ENCODE measurements around the gene HDAC4.

The HDAC4 gene

DNA sequence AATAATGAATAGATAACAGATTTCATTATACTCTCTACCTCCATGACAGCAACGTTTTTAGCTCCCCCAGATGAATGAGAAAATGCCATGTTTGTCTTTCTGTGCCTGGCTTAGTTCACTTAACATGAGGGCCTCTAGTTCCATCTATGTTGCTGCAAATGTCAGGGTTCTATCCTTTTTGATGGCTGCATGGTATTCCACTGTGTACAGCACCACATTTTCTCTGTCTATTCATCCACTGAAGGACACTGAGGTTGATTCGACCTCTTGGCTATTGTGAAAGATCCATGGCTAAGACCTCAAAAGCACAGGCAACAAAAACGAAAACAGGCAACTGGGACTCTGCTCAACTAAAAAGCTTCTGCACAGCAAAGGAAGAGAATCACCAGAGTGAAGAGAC, 264.6 kb downstream of the HDAC4 start:
- Mint-ChIP-seq H3K4me1 (peaks cover 2% of the 10 kb centered on the region), H3K27ac (no peak overlapping the region), H3K36me3 (ENCODE audit: low read depth) (peaks cover 34% of the 10 kb centered on the region), H3K9me3 (no peaks in the 10 kb centered on the region), H3K4me3 (no peak overlapping the region), H3K27me3 (no peaks in the 10 kb centered on the region)
- ATAC-seq (no peak), DNase-seq (no peak)

- Mint-ChIP-seq H3K27ac (no peak overlapping the region), H3K27me3 (no peaks in the 10 kb centered on the region), H3K36me3 (ENCODE audit: low read depth) (peaks cover 34% of the 10 kb centered on the region), H3K4me1 (peaks cover 2% of the 10 kb centered on the region), H3K4me3 (no peak overlapping the region), H3K9me3 (no peaks in the 10 kb centered on the region)
- ATAC-seq (no peak), DNase-seq (no peak)
Observed at GRCh38 chr2:239135531-239135930, 265.3 kb downstream of the HDAC4 start.

DNA sequence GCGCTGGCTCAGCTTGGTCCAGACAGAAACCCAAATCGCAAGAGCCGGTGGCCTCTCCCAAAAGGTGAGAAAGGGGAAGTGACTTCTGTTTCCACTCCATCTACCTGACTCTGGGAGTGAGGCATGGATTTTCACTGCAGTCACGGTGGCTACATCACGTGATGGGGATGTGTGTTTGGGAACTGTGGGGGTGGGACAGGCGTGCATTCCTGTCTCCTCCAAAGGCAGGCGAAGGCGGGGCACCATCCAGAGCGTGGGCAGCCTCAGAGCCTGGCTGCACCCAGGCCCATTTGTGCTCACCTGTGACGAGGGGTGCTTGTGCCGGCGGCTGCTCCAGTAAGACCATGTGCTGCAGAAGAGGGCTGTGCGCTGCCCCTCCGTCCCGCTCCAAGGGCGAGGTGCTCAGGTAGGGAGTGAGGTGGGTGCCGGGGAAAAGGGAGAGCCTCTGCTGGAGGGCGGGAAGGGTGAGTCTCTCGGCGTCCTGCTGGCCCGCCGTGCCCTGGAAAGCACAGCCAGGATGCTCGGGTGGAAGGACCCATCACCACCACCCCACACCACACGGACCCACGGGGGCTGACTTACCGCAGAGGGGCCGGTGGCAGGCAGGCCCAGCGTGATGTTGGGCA, 266.8 kb downstream of the HDAC4 start:
- no peak overlapping the region for H3K27ac Mint-ChIP-seq
- H3K36me3 Mint-ChIP-seq (ENCODE audit: low read depth): peaks cover 31% of the 10 kb centered on the region
- H3K27me3 Mint-ChIP-seq: no peaks in the 10 kb centered on the region

DNA sequence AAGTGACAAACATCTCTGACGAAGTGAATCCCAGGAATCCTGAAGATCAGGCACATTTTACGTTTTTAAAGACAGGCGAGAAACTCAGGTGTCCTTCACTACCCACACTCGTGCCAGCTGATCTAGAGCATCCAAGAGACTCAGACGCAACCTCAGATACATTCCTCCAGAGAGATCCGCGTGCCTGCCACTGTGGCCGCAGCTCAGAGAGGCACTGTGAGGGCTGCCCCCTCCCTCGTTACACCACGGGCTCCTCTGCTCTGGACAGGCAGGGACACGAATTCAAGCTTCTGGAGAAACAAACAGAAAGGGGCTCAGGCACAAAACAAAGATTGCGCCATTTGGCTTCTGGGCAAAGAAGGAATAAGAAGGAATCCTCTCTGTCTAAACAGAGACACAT, 268.0 kb downstream of the HDAC4 start:
- H3K27me3 Mint-ChIP-seq: no peaks in the 10 kb centered on the region
- no peaks in the 10 kb centered on the region for H3K9me3 Mint-ChIP-seq
- DNase-seq (no peak), ATAC-seq (no peak)
- H3K27ac Mint-ChIP-seq: no peak overlapping the region
- no peak overlapping the region for H3K4me3 Mint-ChIP-seq
- peaks cover 26% of the 10 kb centered on the region for H3K36me3 Mint-ChIP-seq (ENCODE audit: low read depth)
- H3K4me1 Mint-ChIP-seq: no peaks in the 10 kb centered on the region

More for the DNA sequence above, 266.8 kb downstream of the HDAC4 start:
- H3K4me1 Mint-ChIP-seq: peaks cover 2% of the 10 kb centered on the region
- no peaks in the 10 kb centered on the region for H3K9me3 Mint-ChIP-seq
- no peak overlapping the region for H3K4me3 Mint-ChIP-seq
- ATAC-seq (no peak), DNase-seq (no peak)

GRCh38 chr2:239132156-239132709, 268.6 kb downstream of the HDAC4 start:
- H3K36me3 Mint-ChIP-seq (ENCODE audit: low read depth): peaks cover 25% of the 10 kb centered on the region
- ATAC-seq: no peak
- H3K9me3 Mint-ChIP-seq: no peaks in the 10 kb centered on the region
- DNase-seq: no peak
- no peaks in the 10 kb centered on the region for H3K27me3 Mint-ChIP-seq
- no peak overlapping the region for H3K4me3 Mint-ChIP-seq
- no peaks in the 10 kb centered on the region for H3K4me1 Mint-ChIP-seq
- H3K27ac Mint-ChIP-seq: no peak overlapping the region

- Mint-ChIP-seq H3K36me3 (ENCODE audit: low read depth) (peaks cover 21% of the 10 kb centered on the region), H3K27ac (no peak overlapping the region)
Observed at GRCh38 chr2:239131521-239131920, 269.3 kb downstream of the HDAC4 start.

DNA sequence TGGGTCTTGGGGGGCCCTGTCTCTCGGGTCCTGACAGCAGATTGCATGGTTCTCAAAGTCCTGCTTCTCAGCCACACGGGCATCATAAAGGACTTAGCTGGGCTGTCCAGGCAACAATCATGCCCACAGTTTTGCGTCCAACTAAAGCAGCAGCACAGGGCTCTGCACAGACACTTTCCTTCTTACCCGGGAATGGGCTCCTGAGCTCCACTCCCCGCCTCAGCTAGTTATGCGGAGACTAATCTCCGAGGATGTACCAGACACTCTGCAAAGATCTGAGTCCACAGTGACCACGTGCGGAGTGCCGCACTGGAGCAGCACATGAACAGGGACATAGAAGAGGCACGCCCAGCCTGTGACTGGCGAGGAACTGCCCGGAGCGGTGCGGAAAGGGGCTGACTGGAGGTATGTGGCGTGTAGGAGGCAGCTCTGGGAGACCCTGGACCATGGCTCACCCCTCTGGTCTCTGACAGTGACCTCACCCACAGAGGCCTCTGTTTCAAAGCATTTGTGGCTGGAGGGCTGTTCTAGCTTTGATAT, 270.0 kb downstream of the HDAC4 start:
- Mint-ChIP-seq H3K27ac (no peak overlapping the region), H3K27me3 (no peaks in the 10 kb centered on the region), H3K9me3 (no peaks in the 10 kb centered on the region), H3K36me3 (ENCODE audit: low read depth) (peaks cover 17% of the 10 kb centered on the region), H3K4me1 (no peaks in the 10 kb centered on the region), H3K4me3 (no peak overlapping the region)
- no peak for DNase-seq
- ATAC-seq: no peak

More at GRCh38 chr2:239131521-239131920, 269.3 kb downstream of the HDAC4 start:
- ATAC-seq (no peak), DNase-seq (no peak)
- no peaks in the 10 kb centered on the region for H3K27me3 Mint-ChIP-seq
- no peaks in the 10 kb centered on the region for H3K9me3 Mint-ChIP-seq
- no peak overlapping the region for H3K4me3 Mint-ChIP-seq
- H3K4me1 Mint-ChIP-seq: no peaks in the 10 kb centered on the region

DNA sequence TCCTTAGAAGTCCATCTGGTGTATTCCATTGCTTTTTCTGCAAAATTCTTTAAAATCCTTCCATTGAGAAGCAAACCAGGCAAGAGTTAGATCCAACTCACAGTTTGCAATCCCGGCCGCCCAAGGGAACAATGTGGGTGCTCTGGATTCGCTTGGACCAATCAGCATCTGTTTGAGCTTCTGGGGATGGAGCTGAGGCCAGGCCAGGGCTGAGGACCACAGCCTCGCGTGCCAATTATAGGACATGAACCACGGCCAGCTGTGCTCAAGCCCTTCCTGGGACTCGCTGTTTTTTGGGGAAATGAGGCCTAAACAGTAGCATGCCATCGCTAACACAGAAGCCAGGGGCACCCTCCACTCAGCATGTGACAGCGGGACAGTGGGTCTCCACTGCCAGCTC, 270.8 kb downstream of the HDAC4 start:
- DNase-seq (no peak), ATAC-seq (no peak)
- H3K4me3 Mint-ChIP-seq: no peak overlapping the region
- H3K27me3 Mint-ChIP-seq: no peaks in the 10 kb centered on the region
- no peak overlapping the region for H3K27ac Mint-ChIP-seq
- H3K4me1 Mint-ChIP-seq: no peaks in the 10 kb centered on the region
- peaks cover 3% of the 10 kb centered on the region for H3K9me3 Mint-ChIP-seq
- peaks cover 24% of the 10 kb centered on the region for H3K36me3 Mint-ChIP-seq (ENCODE audit: low read depth)

GRCh38 chr2:239129147-239129920, 271.5 kb downstream of the HDAC4 start:
- Mint-ChIP-seq H3K36me3 (ENCODE audit: low read depth) (peaks cover 25% of the 10 kb centered on the region), H3K27ac (no peak overlapping the region), H3K4me1 (no peaks in the 10 kb centered on the region)

GRCh38 chr2:239128706-239129105, 272.1 kb downstream of the HDAC4 start:
- ATAC-seq: no peak
- no peak overlapping the region for H3K27ac Mint-ChIP-seq
- H3K4me3 Mint-ChIP-seq: no peak overlapping the region
- no peaks in the 10 kb centered on the region for H3K27me3 Mint-ChIP-seq
- no peaks in the 10 kb centered on the region for H3K4me1 Mint-ChIP-seq
- H3K36me3 Mint-ChIP-seq (ENCODE audit: low read depth): peaks cover 26% of the 10 kb centered on the region
- DNase-seq: no peak
- peaks cover 4% of the 10 kb centered on the region for H3K9me3 Mint-ChIP-seq

More at GRCh38 chr2:239129147-239129920, 271.5 kb downstream of the HDAC4 start:
- DNase-seq (no peak), ATAC-seq (no peak)
- Mint-ChIP-seq H3K27me3 (no peaks in the 10 kb centered on the region), H3K9me3 (peaks cover 4% of the 10 kb centered on the region), H3K4me3 (no peak overlapping the region)

GRCh38 chr2:239127513-239127912, 273.3 kb downstream of the HDAC4 start:
- Mint-ChIP-seq H3K27ac (no peak overlapping the region), H3K4me1 (no peaks in the 10 kb centered on the region), H3K9me3 (peaks cover 4% of the 10 kb centered on the region), H3K36me3 (ENCODE audit: low read depth) (peaks cover 19% of the 10 kb centered on the region), H3K27me3 (no peaks in the 10 kb centered on the region), H3K4me3 (no peak overlapping the region)
- ATAC-seq: no peak
- DNase-seq: no peak

GRCh38 chr2:239125726-239126675, 274.8 kb downstream of the HDAC4 start:
- Mint-ChIP-seq H3K27ac (no peak overlapping the region), H3K4me3 (no peak overlapping the region), H3K27me3 (no peaks in the 10 kb centered on the region), H3K9me3 (peaks cover 4% of the 10 kb centered on the region), H3K36me3 (ENCODE audit: low read depth) (peaks cover 16% of the 10 kb centered on the region), H3K4me1 (no peaks in the 10 kb centered on the region)
- DNase-seq (no peak), ATAC-seq (no peak)

DNA sequence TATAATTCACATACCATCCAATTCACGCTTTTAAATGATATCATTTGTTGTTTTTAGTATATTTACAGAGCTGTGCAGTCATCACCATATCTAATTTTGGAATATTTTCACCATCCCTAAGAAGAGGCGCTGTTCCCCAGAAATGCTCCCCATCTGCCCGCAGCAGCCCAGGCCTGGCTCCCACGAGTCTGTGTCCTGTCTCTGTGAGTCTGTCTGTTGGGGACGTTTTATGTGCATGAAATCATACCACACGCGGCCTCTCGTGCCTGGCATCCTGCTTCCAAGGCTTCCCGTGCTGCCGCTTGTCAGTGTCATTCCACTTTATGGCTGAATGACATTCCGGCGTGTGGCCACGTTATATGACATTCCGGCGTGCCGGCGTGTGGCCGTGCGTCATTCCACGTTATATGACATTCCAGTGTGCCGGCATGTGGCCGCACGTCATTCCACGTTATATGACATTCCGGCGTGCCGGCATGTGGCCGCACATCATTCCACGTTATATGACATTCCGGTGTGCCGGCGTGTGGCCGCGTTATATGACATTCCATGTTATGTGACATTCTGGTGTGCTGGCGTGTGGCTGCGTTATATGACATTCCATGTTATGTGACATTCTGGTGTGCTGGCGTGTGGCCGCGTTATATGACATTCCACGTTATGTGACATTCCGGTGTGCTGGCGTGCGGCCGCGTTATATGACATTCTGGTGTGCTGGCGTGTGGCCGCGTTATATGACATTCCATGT, 276.5 kb downstream of the HDAC4 start:
- Mint-ChIP-seq H3K4me3 (no peak overlapping the region), H3K27ac (no peak overlapping the region), H3K9me3 (peaks cover 4% of the 10 kb centered on the region), H3K27me3 (no peaks in the 10 kb centered on the region), H3K36me3 (ENCODE audit: low read depth) (peaks cover 16% of the 10 kb centered on the region), H3K4me1 (peaks cover 4% of the 10 kb centered on the region)
- ATAC-seq (no peak), DNase-seq (no peak)

Measured in activated naive CD8-positive, alpha-beta T cell treated with anti-CD3 and anti-CD28 coated beads, Interleukin-2, amount 50 U/mL, for 24 hours (primary cell).